HepG2 (cell line): Measurements from ENCODE around the gene KARS1. TPM values are rescaled to one million over a fixed set of nuclear protein-coding genes. Genes with fewer than 3 reads are reported as not detected.

ENCODE experiments used
- ATAC-seq: fragments of 200-7000 bp; cut with Tn5 transposase; 3 replicates; pipeline ENCODE4 v1.9.1; 2020; ENCODE audit warnings: mild to moderate bottlenecking, moderate library complexity
- BruUV-seq: library from RNA; stranded (reverse); fragments of 400-500 nt; replicated peaks from 2 replicates; lab custom pipeline; 2021; lab: Mats Ljungman, UMichigan
- CTCF ChIA-PET: fragments of 300-600 bp; formaldehyde crosslinking; extraction: SDS; loops from one replicate; lab custom pipeline; 2021; ENCODE audit warnings: low total read pairs, inconsistent platforms, low intra/inter-chr PET ratio; lab: Yijun Ruan, JAX
- POLR2A ChIA-PET: fragments of 350-600 bp; sonication (Branson Sonifier 250); formaldehyde crosslinking; loops from one replicate; lab custom pipeline; 2020; ENCODE audit warnings: antibody characterized with exemption, inconsistent platforms; lab: Yijun Ruan, JAX
- DNase-seq: peaks from one replicate; pipeline ENCODE4 v3.0.0-alpha.2; 2015; ENCODE audit warnings: low spot score
- FAIRE-seq: peaks from 3 replicates; lab custom pipeline; 2011; peaks lifted over from hg19 to GRCh38; lab: Jason Lieb, UNC
- H2AFZ ChIP-seq: one replicate; pipeline ENCODE4 v1.6.1; 2011; ENCODE audit warnings: low read length, inconsistent platforms
- H3K27ac ChIP-seq: fragments of 300-600 bp; 3 replicates; pipeline ENCODE4 v1.8.0; 2011; ENCODE audit warnings: mixed run types, mild to moderate bottlenecking, mixed read lengths, low read length, inconsistent platforms; ENCODE audit not compliant: insufficient read depth; ENCODE audit errors: extremely low read length
- H3K27me3 ChIP-seq, 2 experiments: fragments of 200-600 bp in 1 of 2; 2 replicates in 1 of 2; 3 replicates in 1 of 2; pipeline versions ENCODE4 v1.6.0 to v1.8.0; 2011; ENCODE audit warnings: low read length in 2 of 2, mild to moderate bottlenecking in 2 of 2, moderate library complexity in 2 of 2, inconsistent platforms in 1 of 2; ENCODE audit not compliant: insufficient read depth in 2 of 2, control insufficient read depth in 1 of 2
- H3K36me3 ChIP-seq, 2 experiments: fragments of 200-600 bp in 1 of 2; replicated peaks in 1 of 2; 2 replicates in 1 of 2; 3 replicates in 1 of 2; pipeline versions ENCODE4 v1.5.1 to v1.8.0; 2011; ENCODE audit warnings: low read length in 2 of 2, inconsistent platforms in 1 of 2; ENCODE audit not compliant: insufficient read depth in 2 of 2, control insufficient read depth in 1 of 2
- H3K4me1 ChIP-seq: 2 replicates; pipeline ENCODE4 v1.5.1; 2012; ENCODE audit warnings: low read length, inconsistent platforms; ENCODE audit not compliant: insufficient read depth
- H3K4me2 ChIP-seq: 2 replicates; pipeline ENCODE4 v1.6.0; 2011; ENCODE audit warnings: low read depth, low read length, inconsistent platforms
- H3K4me3 ChIP-seq, 3 experiments: fragments of 200-600 bp in 1 of 3; sonication (generic), shearing (Covaris generic) in 1 of 3; replicated peaks in 1 of 3; 2 replicates each; pipeline ENCODE4 v1.5.1; 2011 to 2016; ENCODE audit warnings: low read length in 3 of 3, inconsistent platforms in 2 of 3, low read depth in 2 of 3, mild to moderate bottlenecking in 2 of 3, control low read depth in 1 of 3, mixed read lengths in 1 of 3; ENCODE audit not compliant: insufficient read depth in 1 of 3
- H3K79me2 ChIP-seq: one replicate; pipeline ENCODE4 v1.6.1; 2011; ENCODE audit warnings: low read length, inconsistent platforms; ENCODE audit not compliant: insufficient read depth
- H3K9ac ChIP-seq: 2 replicates; pipeline ENCODE4 v1.6.0; 2011; ENCODE audit warnings: mild to moderate bottlenecking, low read depth, low read length, inconsistent platforms; ENCODE audit not compliant: insufficient read depth
- H3K9me3 ChIP-seq: 2 replicates; pipeline ENCODE4 v1.5.1; 2012; ENCODE audit warnings: mild to moderate bottlenecking, low read length
- H4K20me1 ChIP-seq: 2 replicates; pipeline ENCODE4 v1.6.0; 2011; ENCODE audit warnings: inconsistent platforms, mild to moderate bottlenecking, low read length, moderate library complexity; ENCODE audit not compliant: insufficient read depth
- HDAC1 ChIP-seq: sonication (generic); formaldehyde crosslinking; IDR thresholded peaks from 2 replicates; pipeline ENCODE4 v1.5.1; 2020; ENCODE audit warnings: mild to moderate bottlenecking, missing genetic modification reagents
- HOXD1 ChIP-seq: sonication (generic); formaldehyde crosslinking; IDR thresholded peaks from 2 replicates; pipeline ENCODE4 v1.5.0; 2020; ENCODE audit warnings: missing genetic modification reagents
- NR2F1 ChIP-seq, 2 experiments: fragments of 450-650 bp in 1 of 2; formaldehyde crosslinking in 1 of 2; IDR thresholded peaks; 2 replicates each; pipeline versions ENCODE4 v1.5.0 to v1.6.1; 2016 to 2020; ENCODE audit warnings: mild to moderate bottlenecking in 1 of 2, missing compliant biosample characterization in 1 of 2, missing genetic modification reagents in 1 of 2, moderate library complexity in 1 of 2
- ONECUT2 ChIP-seq: sonication (generic); formaldehyde crosslinking; IDR thresholded peaks from 2 replicates; pipeline ENCODE4 v1.4.0; 2020; ENCODE audit warnings: missing genetic modification reagents
- RARG ChIP-seq: sonication (generic); formaldehyde crosslinking; IDR thresholded peaks from 2 replicates; pipeline ENCODE4 v1.4.0; 2020; ENCODE audit warnings: low read depth, mild to moderate bottlenecking, missing genetic modification reagents
- SALL2 ChIP-seq: sonication (generic); formaldehyde crosslinking; IDR thresholded peaks from 2 replicates; pipeline ENCODE4 v1.8.1; 2023; ENCODE audit warnings: mild to moderate bottlenecking, missing genetic modification reagents, inconsistent platforms
- STAG1 ChIP-seq: sonication (generic); formaldehyde crosslinking; IDR thresholded peaks from 2 replicates; pipeline ENCODE4 v1.4.0; 2020; ENCODE audit warnings: missing genetic modification reagents
- ZBTB3 ChIP-seq: sonication (generic); formaldehyde crosslinking; IDR thresholded peaks from 2 replicates; pipeline ENCODE4 v1.4.0; 2020; ENCODE audit warnings: low read depth, mild to moderate bottlenecking, moderate library complexity, missing genetic modification reagents, borderline replicate concordance
- ZFP90 ChIP-seq: sonication (generic); formaldehyde crosslinking; IDR thresholded peaks from 2 replicates; pipeline ENCODE4 v1.8.0; 2022; ENCODE audit warnings: missing genetic modification reagents, mild to moderate bottlenecking, inconsistent platforms, borderline replicate concordance
- ZNF329 ChIP-seq: sonication (generic); formaldehyde crosslinking; IDR thresholded peaks from 2 replicates; pipeline ENCODE4 v1.9.0; 2021; ENCODE audit warnings: low read depth, mild to moderate bottlenecking, missing genetic modification reagents
- ZNF33A ChIP-seq: sonication (generic); formaldehyde crosslinking; IDR thresholded peaks from 2 replicates; pipeline ENCODE4 v1.5.1; 2020; ENCODE audit warnings: missing genetic modification reagents, mild to moderate bottlenecking, moderate library complexity, borderline replicate concordance
- ZNF549 ChIP-seq: sonication (generic); formaldehyde crosslinking; IDR thresholded peaks from 2 replicates; pipeline ENCODE4 v1.5.0; 2020; ENCODE audit warnings: missing genetic modification reagents
- ZNF567 ChIP-seq: sonication (generic); formaldehyde crosslinking; IDR thresholded peaks from 2 replicates; pipeline ENCODE4 v1.8.1; 2023; ENCODE audit warnings: mild to moderate bottlenecking, missing genetic modification reagents, borderline replicate concordance
- ZNF780A ChIP-seq: sonication (generic); formaldehyde crosslinking; IDR thresholded peaks from 2 replicates; pipeline ENCODE4 v1.8.0; 2022; ENCODE audit warnings: mild to moderate bottlenecking, missing genetic modification reagents, moderate library complexity
- ZSCAN25 ChIP-seq: sonication (generic); formaldehyde crosslinking; IDR thresholded peaks from 2 replicates; pipeline ENCODE4 v1.8.0; 2022; ENCODE audit warnings: mild to moderate bottlenecking, missing genetic modification reagents
- WGBS: methylation state at CpG from one replicate; pipeline ENCODE4 v1.1.6; 2017; ENCODE audit warnings: low lambda C conversion rate; 5-methylcytosine and 5-hydroxymethylcytosine counted together
- in situ Hi-C: cut with HindIII; loops from 2 replicates; pipeline ENCODE4 v1.10.0; 2017; ENCODE audit warnings: low pct_unique_long_range_greater_than_20kb; ENCODE audit not compliant: extremely low pct_ligation_motif_present
- intact Hi-C: fragments of 100-400 bp; cut with micrococcal nuclease; formaldehyde crosslinking; loops from one replicate; pipeline ENCODE4 v1.10.0; 2022; ENCODE audit not compliant: unreplicated experiment
- polyA plus RNA-seq, 8 experiments: library from polyadenylated mRNA; depleted of rRNA in 3 of 8; stranded (reverse) in 7 of 8; unstranded in 1 of 8; fragments of >200 nt; fragmentation: Illumina TruSeq in 4 of 8; extraction: Trizol in 4 of 8; gene quantifications; 2 replicates each; pipeline versions ENCODE4 v1.2.1 to v1.2.3, GENCODE V29; 2011 to 2016; ENCODE audit warnings: low read depth in 4 of 8, missing spikeins in 1 of 8, mixed read lengths in 1 of 8; ENCODE audit not compliant: insufficient read depth in 1 of 8
- total RNA-seq, 5 experiments: library from RNA; depleted of rRNA; stranded (reverse); fragments of >200 nt; fragmentation: Illumina TruSeq; extraction: Trizol; gene quantifications; 2 replicates each; pipeline ENCODE4 v1.2.3, GENCODE V29; 2016; ENCODE audit warnings: low read depth in 1 of 5
- TF ChIP-seq, protein P1 (sequence below): sonication (generic); formaldehyde crosslinking; IDR thresholded peaks from 2 replicates; pipeline ENCODE4 v1.4.0; 2020; ENCODE audit warnings: missing genetic modification reagents
- TF ChIP-seq, protein P2 (sequence below): sonication (generic); formaldehyde crosslinking; IDR thresholded peaks from 2 replicates; pipeline ENCODE4 v1.4.0; 2020; ENCODE audit warnings: missing genetic modification reagents
- TF ChIP-seq, protein P3 (sequence below): sonication (generic); formaldehyde crosslinking; IDR thresholded peaks from 2 replicates; pipeline ENCODE4 v1.8.0; 2022; ENCODE audit warnings: mild to moderate bottlenecking, missing genetic modification reagents; ENCODE audit not compliant: insufficient replicate concordance
- TF ChIP-seq, protein P4 (sequence below): sonication (generic); formaldehyde crosslinking; conservative IDR thresholded peaks from 2 replicates; pipeline ENCODE4 v1.4.0; 2020; ENCODE audit warnings: missing genetic modification reagents

KARS1 gene
- total and polyA plus RNA-seq, 2 of the 13 experiments (the other 11 are each of a cell fraction or from before 2014, with no cell fraction given), result 141 to 276 TPM

DNA sequence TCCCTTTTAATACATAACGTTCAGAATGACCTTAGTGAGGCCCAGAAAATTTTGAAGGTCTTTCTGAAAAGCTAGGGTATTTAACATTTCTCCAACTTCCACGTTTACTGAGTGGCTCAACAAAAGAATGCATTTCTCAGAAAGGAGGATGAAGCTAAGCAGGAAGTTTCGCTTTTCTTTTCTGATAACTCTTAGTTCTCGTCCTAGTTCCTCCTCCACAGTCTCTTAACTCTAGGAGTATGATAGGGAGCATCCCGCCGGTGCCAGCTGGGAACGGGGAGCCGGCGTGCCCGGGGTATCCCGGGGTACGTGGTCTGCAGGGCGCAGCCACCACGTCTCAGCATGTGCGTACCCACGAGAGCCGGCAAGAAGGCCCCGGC, 363 bp downstream of the KARS1 start:
- CTCF ChIA-PET, result no interaction called here
- FAIRE-seq, result no peak
- H3K36me3 ChIP-seq, result peaks cover 3 to 29% of the 10 kb centered on the region in 2 experiments
- no peak for DNase-seq
- peaks cover 92% of the 10 kb centered on the region for H3K79me2 ChIP-seq
- H3K27ac ChIP-seq, result peak overlapping the region; percentile 93
- H3K9ac ChIP-seq, result peak overlapping the region; percentile 94
- POLR2A ChIA-PET, result interaction anchor here (0.7 to 2.9 kb wide), 13 partner anchors 9 to 342 kb away, joined by 3 to 28 read pairs (median 5); partner anchors contain the start of genes ADAT1, CFDP1, GABARAPL2 and TMEM231
- no peaks in the 10 kb centered on the region; a peak in 1 of 5 replicates for H3K27me3 ChIP-seq
- H4K20me1 ChIP-seq, result peaks cover 40% of the 10 kb centered on the region
- H3K4me1 ChIP-seq, result peaks cover 55% of the 10 kb centered on the region
- intact Hi-C loops, result loop anchor here (5.0 kb wide), 1 partner anchor 80 kb away; the partner anchor contains the start of gene GABARAPL2
- H3K4me3 ChIP-seq, result peak overlapping the region; percentile 82 to 96 (median 93)
- H3K9me3 ChIP-seq, result no peaks in the 10 kb centered on the region
- peak; percentile 51 for ATAC-seq
- H3K4me2 ChIP-seq, result peak overlapping the region; percentile 87
- TSS peak; percentile 76 for BruUV-seq
- H2AFZ ChIP-seq, result no peak overlapping the region
- in situ Hi-C loops, result loop anchor here (5.0 kb wide), 1 partner anchor 115 kb away; no protein-coding TSS in a partner anchor
- WGBS, result 4% methylated on average over 18 of the region's 18 CpGs
- TF ChIP-seq SALL2 (no peak), ZFP90 (CRISPR knock-in tag) (0 out of 2 replicates have a peak, but pooled peaks have one; percentile 24), STAG1 (CRISPR knock-in tag) (0 out of 2 replicates have a peak, but pooled peaks have one; percentile 16), ZNF549 (CRISPR knock-in tag) (0 out of 2 replicates have a peak, but pooled peaks have one; percentile 47), ZBTB3 (CRISPR knock-in tag) (0 out of 2 replicates have a peak, but pooled peaks have one; percentile 62), HDAC1 (CRISPR knock-in tag) (no peak), HOXD1 (CRISPR knock-in tag) (peak; percentile 19; the same call in 1 of the 2 replicates), NR2F1 (CRISPR knock-in tag; IDR thresholded peaks at IDR 0.05) (0 out of 4 replicates have a peak, but pooled peaks of 1 of the 2 experiments have one; percentile 25), ZNF33A (CRISPR knock-in tag) (no peak), ZNF329 (0 out of 2 replicates have a peak, but pooled peaks have one; percentile 85), ONECUT2 (CRISPR knock-in tag) (0 out of 2 replicates have a peak, but pooled peaks have one; percentile 20), ZNF567 (CRISPR knock-in tag) (no peak), RARG (CRISPR knock-in tag) (0 out of 2 replicates have a peak, but pooled peaks have one; percentile 11), ZNF780A (CRISPR knock-in tag) (0 out of 2 replicates have a peak, but pooled peaks have one; percentile 38), ZSCAN25 (CRISPR knock-in tag) (no peak)
- TF ChIP-seq, protein P1, sequence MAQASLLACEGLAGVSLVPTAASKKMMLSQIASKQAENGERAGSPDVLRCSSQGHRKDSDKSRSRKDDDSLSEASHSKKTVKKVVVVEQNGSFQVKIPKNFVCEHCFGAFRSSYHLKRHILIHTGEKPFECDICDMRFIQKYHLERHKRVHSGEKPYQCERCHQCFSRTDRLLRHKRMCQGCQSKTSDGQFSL (CRISPR knock-in tag), result no peak
- TF ChIP-seq, protein P2, sequence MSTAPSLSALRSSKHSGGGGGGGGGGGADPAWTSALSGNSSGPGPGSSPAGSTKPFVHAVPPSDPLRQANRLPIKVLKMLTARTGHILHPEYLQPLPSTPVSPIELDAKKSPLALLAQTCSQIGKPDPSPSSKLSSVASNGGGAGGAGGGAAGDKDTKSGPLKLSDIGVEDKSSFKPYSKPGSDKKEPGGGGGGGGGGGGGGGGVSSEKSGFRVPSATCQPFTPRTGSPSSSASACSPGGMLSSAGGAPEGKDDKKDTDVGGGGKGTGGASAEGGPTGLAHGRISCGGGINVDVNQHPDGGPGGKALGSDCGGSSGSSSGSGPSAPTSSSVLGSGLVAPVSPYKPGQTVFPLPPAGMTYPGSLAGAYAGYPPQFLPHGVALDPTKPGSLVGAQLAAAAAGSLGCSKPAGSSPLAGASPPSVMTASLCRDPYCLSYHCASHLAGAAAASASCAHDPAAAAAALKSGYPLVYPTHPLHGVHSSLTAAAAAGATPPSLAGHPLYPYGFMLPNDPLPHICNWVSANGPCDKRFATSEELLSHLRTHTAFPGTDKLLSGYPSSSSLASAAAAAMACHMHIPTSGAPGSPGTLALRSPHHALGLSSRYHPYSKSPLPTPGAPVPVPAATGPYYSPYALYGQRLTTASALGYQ (CRISPR knock-in tag), result peak; percentile 0; the same call in 1 of the 2 replicates
- TF ChIP-seq, protein P3, sequence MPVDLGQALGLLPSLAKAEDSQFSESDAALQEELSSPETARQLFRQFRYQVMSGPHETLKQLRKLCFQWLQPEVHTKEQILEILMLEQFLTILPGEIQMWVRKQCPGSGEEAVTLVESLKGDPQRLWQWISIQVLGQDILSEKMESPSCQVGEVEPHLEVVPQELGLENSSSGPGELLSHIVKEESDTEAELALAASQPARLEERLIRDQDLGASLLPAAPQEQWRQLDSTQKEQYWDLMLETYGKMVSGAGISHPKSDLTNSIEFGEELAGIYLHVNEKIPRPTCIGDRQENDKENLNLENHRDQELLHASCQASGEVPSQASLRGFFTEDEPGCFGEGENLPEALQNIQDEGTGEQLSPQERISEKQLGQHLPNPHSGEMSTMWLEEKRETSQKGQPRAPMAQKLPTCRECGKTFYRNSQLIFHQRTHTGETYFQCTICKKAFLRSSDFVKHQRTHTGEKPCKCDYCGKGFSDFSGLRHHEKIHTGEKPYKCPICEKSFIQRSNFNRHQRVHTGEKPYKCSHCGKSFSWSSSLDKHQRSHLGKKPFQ (CRISPR knock-in tag), result peak; percentile 18
- TF ChIP-seq, protein P4, sequence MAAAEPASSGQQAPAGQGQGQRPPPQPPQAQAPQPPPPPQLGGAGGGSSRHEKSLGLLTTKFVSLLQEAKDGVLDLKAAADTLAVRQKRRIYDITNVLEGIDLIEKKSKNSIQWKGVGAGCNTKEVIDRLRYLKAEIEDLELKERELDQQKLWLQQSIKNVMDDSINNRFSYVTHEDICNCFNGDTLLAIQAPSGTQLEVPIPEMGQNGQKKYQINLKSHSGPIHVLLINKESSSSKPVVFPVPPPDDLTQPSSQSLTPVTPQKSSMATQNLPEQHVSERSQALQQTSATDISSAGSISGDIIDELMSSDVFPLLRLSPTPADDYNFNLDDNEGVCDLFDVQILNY (CRISPR knock-in tag), result 0 out of 2 replicates have a peak, but pooled peaks have one; percentile 22
